HEK293 (cell line): ENCODE measurements around the gene ANTXRL.

Experiments
- BCL11A ChIP-seq: fragments of 450-650 bp; formaldehyde crosslinking; IDR thresholded peaks from 2 replicates; pipeline ENCODE4 v1.5.1; 2016; ENCODE audit warnings: low read depth, missing biosample characterization, missing genetic modification characterization
- CTCF ChIP-seq: fragments of 450-650 bp; formaldehyde crosslinking; IDR thresholded peaks from 2 replicates; pipeline ENCODE4 v1.5.1; 2016; ENCODE audit warnings: missing biosample characterization, missing genetic modification characterization
- KLF10 ChIP-seq: fragments of 450-650 bp; IDR thresholded peaks from 2 replicates; pipeline ENCODE4 v1.5.1; 2018; ENCODE audit warnings: missing biosample characterization, mild to moderate bottlenecking, missing genetic modification characterization
- ZBTB10 ChIP-seq: fragments of 450-650 bp; formaldehyde crosslinking; IDR thresholded peaks from 2 replicates; pipeline ENCODE4 v1.5.1; 2016; ENCODE audit warnings: missing biosample characterization, missing genetic modification characterization
- ZBTB17 ChIP-seq: fragments of 450-650 bp; formaldehyde crosslinking; IDR thresholded peaks from 2 replicates; pipeline ENCODE4 v1.5.1; 2016; ENCODE audit warnings: missing biosample characterization, missing genetic modification characterization
- ZBTB8A ChIP-seq: fragments of 450-650 bp; formaldehyde crosslinking; IDR thresholded peaks from 2 replicates; pipeline ENCODE4 v1.5.1; 2016; ENCODE audit warnings: missing biosample characterization, missing genetic modification characterization
- ZIC2 ChIP-seq: fragments of 450-650 bp; formaldehyde crosslinking; IDR thresholded peaks from 2 replicates; pipeline ENCODE4 v1.5.1; 2016; ENCODE audit warnings: missing biosample characterization, missing genetic modification characterization
- ZNF211 ChIP-seq: fragments of 450-650 bp; formaldehyde crosslinking; IDR thresholded peaks from 2 replicates; pipeline ENCODE4 v1.5.1; 2016; ENCODE audit warnings: low read depth, missing biosample characterization, missing genetic modification characterization
- ZNF274 ChIP-seq, 2 experiments: fragments of 200-500 bp in 1 of 2; fragments of 450-650 bp in 1 of 2; sonication (Bioruptor generic) in 1 of 2; formaldehyde crosslinking in 1 of 2; IDR thresholded peaks; 2 replicates each; pipeline versions ENCODE4 v1.5.1 to v1.6.1; 2014 to 2016; ENCODE audit warnings: borderline replicate concordance in 1 of 2, inconsistent platforms in 1 of 2, low read length in 1 of 2, missing biosample characterization in 1 of 2, missing genetic modification characterization in 1 of 2
- ZNF433 ChIP-seq: fragments of 450-650 bp; formaldehyde crosslinking; IDR thresholded peaks from 2 replicates; pipeline ENCODE4 v1.5.1; 2016; ENCODE audit warnings: missing biosample characterization, missing genetic modification characterization, low read depth
- ZNF76 ChIP-seq: fragments of 450-650 bp; formaldehyde crosslinking; IDR thresholded peaks from 2 replicates; pipeline ENCODE4; 2016; ENCODE audit warnings: low read depth, missing biosample characterization, missing genetic modification characterization, borderline replicate concordance
- ZNF791 ChIP-seq: fragments of 450-650 bp; formaldehyde crosslinking; IDR thresholded peaks from 2 replicates; pipeline ENCODE4 v1.5.1; 2016; ENCODE audit warnings: missing biosample characterization, missing genetic modification characterization

GRCh38 chr10:46248651-46249146, 38.1 kb upstream of the ANTXRL start:
- TF ChIP-seq ZBTB8A (tag by site-specific recombination) (no peak), KLF10 (tag by site-specific recombination) (no peak), ZNF211 (tag by site-specific recombination) (no peak), CTCF (tag by site-specific recombination) (no peak), ZNF791 (tag by site-specific recombination) (no peak), ZNF274 (IDR thresholded peaks at IDR 0.05; ENCODE audit: low read length) (no peak), ZNF274 (tag by site-specific recombination; IDR thresholded peaks at IDR 0.05; ENCODE audit: borderline replicate concordance) (no peak), ZBTB10 (tag by site-specific recombination) (no peak), BCL11A (no peak), ZBTB17 (tag by site-specific recombination) (no peak), ZNF433 (tag by site-specific recombination) (no peak), ZIC2 (tag by site-specific recombination) (no peak), ZNF76 (tag by site-specific recombination) (no peak)
